DND-41 (cell line): ENCODE data around the gene PRRT2.

Experiments
- ATAC-seq: fragments of 200-7000 bp; cut with Tn5 transposase; 3 replicates; pipeline ENCODE4 v1.9.1; 2021; ENCODE audit warnings: low read depth; ENCODE audit not compliant: insufficient read depth
- DNase-seq: peaks from one replicate; pipeline ENCODE4 v3.0.0-alpha.2; 2020
- H2AFZ ChIP-seq: 2 replicates; pipeline ENCODE4 v1.6.0; 2012; ENCODE audit warnings: low read depth, low read length
- H3K27ac ChIP-seq: 2 replicates; pipeline ENCODE4 v1.5.1; 2012; ENCODE audit warnings: low read length, inconsistent platforms
- H3K27me3 ChIP-seq: fragments of 200-600 bp; sonication (generic); 2 replicates; pipeline ENCODE4 v1.6.0; 2012; ENCODE audit warnings: low read length, mild to moderate bottlenecking, inconsistent platforms; ENCODE audit not compliant: insufficient read depth, poor library complexity
- H3K36me3 ChIP-seq: 2 replicates; pipeline ENCODE4 v1.5.1; 2012; ENCODE audit warnings: low read length, inconsistent platforms; ENCODE audit not compliant: insufficient read depth
- H3K4me1 ChIP-seq: 2 replicates; pipeline ENCODE4 v1.5.1; 2012; ENCODE audit warnings: mild to moderate bottlenecking, low read length; ENCODE audit not compliant: insufficient read depth
- H3K4me2 ChIP-seq: 2 replicates; pipeline ENCODE4 v1.6.0; 2012; ENCODE audit warnings: mild to moderate bottlenecking, moderate library complexity, low read length, inconsistent platforms; ENCODE audit not compliant: insufficient read depth
- H3K4me3 ChIP-seq, 2 experiments: fragments of 200-600 bp in 1 of 2; shearing (Covaris generic) in 1 of 2; 2 replicates each; pipeline ENCODE4 v1.5.1; 2012 to 2016; ENCODE audit warnings: inconsistent platforms in 2 of 2, low read length in 2 of 2, mild to moderate bottlenecking in 2 of 2, low read depth in 1 of 2, moderate library complexity in 1 of 2
- H3K79me2 ChIP-seq: 2 replicates; pipeline ENCODE4 v1.6.0; 2012; ENCODE audit warnings: low read length, inconsistent platforms; ENCODE audit not compliant: insufficient read depth
- H3K9ac ChIP-seq: 2 replicates; pipeline ENCODE4 v1.6.0; 2012; ENCODE audit warnings: low read depth, mild to moderate bottlenecking, inconsistent platforms, low read length, moderate library complexity
- H3K9me3 ChIP-seq: 2 replicates; pipeline ENCODE4 v1.5.1; 2012; ENCODE audit warnings: low read length, moderate library complexity, mild to moderate bottlenecking, inconsistent platforms; ENCODE audit not compliant: insufficient read depth, severe bottlenecking
- H4K20me1 ChIP-seq: 2 replicates; pipeline ENCODE4 v1.6.0; 2012; ENCODE audit warnings: low read length; ENCODE audit not compliant: insufficient read depth
- CTCF ChIP-seq: IDR thresholded peaks from 2 replicates; pipeline ENCODE4 v1.5.1; 2012; ENCODE audit warnings: borderline replicate concordance, low read length, moderate library complexity, mild to moderate bottlenecking; ENCODE audit not compliant: poor library complexity, severe bottlenecking; ENCODE audit errors: extremely low read depth
- EZH2 ChIP-seq: IDR thresholded peaks from 3 replicates; pipeline ENCODE4 v1.6.1; 2012; ENCODE audit warnings: borderline replicate concordance, low read depth, mild to moderate bottlenecking, moderate library complexity, low read length, inconsistent platforms; ENCODE audit not compliant: severe bottlenecking

The PRRT2 gene

GRCh38 chr16:29806099-29806579 is 5.9 kb upstream of the PRRT2 start, which contains the start of gene MAZ:
Gene MAZ (plus strand): TSS chr16:29806529. CDS start chr16:29806702, 173 bp downstream.
- peak within 1 kb of the TSS; percentile 65 to 96 for H3K4me3 ChIP-seq
- peaks cover 78% of the 10 kb centered on the region for H3K36me3 ChIP-seq
- peak within 1 kb of the TSS; percentile 99 for H3K27ac ChIP-seq
- peak; percentile 13; the same call in 2 of the 3 replicates for ATAC-seq
- TF ChIP-seq CTCF (no peak), EZH2 (no peak)
- H3K9me3 ChIP-seq, result no peaks in the 10 kb centered on the region
- no peaks in the 10 kb centered on the region for H3K27me3 ChIP-seq
- peaks cover 36% of the 10 kb centered on the region for H4K20me1 ChIP-seq
- peak within 1 kb of the TSS; percentile 99 for H3K9ac ChIP-seq
- H3K4me2 ChIP-seq, result peak within 1 kb of the TSS; percentile 96
- peaks cover 52% of the 10 kb centered on the region for H3K79me2 ChIP-seq
- peaks cover 75% of the 10 kb centered on the region for H3K4me1 ChIP-seq
- no peak for DNase-seq
- H2AFZ ChIP-seq, result 0 out of 2 replicates have a peak within 1 kb of the TSS, but pooled peaks have one; percentile 1

GRCh38 chr16:29806641-29807425 is 5.2 kb upstream of the PRRT2 start:
- Histone ChIP-seq H3K4me1 (peaks cover 76% of the 10 kb centered on the region), H3K79me2 (peaks cover 48% of the 10 kb centered on the region), H2AFZ (no peak overlapping the region), H3K4me3 (peak overlapping the region; percentile 65 to 96), H3K4me2 (peak overlapping the region; percentile 96), H3K27ac (peak overlapping the region; percentile 99), H3K36me3 (peaks cover 72% of the 10 kb centered on the region), H3K9me3 (no peaks in the 10 kb centered on the region), H3K27me3 (no peaks in the 10 kb centered on the region), H3K9ac (peak overlapping the region; percentile 99), H4K20me1 (peaks cover 36% of the 10 kb centered on the region)
- ATAC-seq (peak; percentile 4; the same call in 1 of the 3 replicates), DNase-seq (peak; percentile 85)
- TF ChIP-seq EZH2 (no peak), CTCF (no peak)

GRCh38 chr16:29807426-29808218 is 4.4 kb upstream of the PRRT2 start:
- DNase-seq (peak; percentile 95), ATAC-seq (peak; percentile 55)
- H3K9ac ChIP-seq, result peak overlapping the region; percentile 99
- peaks cover 36% of the 10 kb centered on the region for H4K20me1 ChIP-seq
- no peaks in the 10 kb centered on the region for H3K27me3 ChIP-seq
- peaks cover 65% of the 10 kb centered on the region for H3K36me3 ChIP-seq
- H3K4me1 ChIP-seq, result peaks cover 71% of the 10 kb centered on the region
- no peaks in the 10 kb centered on the region for H3K9me3 ChIP-seq
- H3K79me2 ChIP-seq, result peaks cover 48% of the 10 kb centered on the region
- H2AFZ ChIP-seq, result 0 out of 2 replicates have a peak overlapping the region, but pooled peaks have one; percentile 1
- peak overlapping the region; percentile 99 for H3K27ac ChIP-seq
- TF ChIP-seq CTCF (peak; percentile 67), EZH2 (no peak)
- peak overlapping the region; percentile 65 to 96 for H3K4me3 ChIP-seq
- peak overlapping the region; percentile 96 for H3K4me2 ChIP-seq
